IMR-90 (cell line): ENCODE measurements around the gene OMD. TPM values are rescaled to one million over a fixed set of nuclear protein-coding genes. Genes with fewer than 3 reads are reported as not detected.

ENCODE experiments used
- ATAC-seq: fragments of 200-7000 bp; cut with Tn5 transposase; 2 replicates; pipeline ENCODE4 v1.9.1; 2020; ENCODE audit warnings: low read depth, mild to moderate bottlenecking, moderate library complexity
- BruUV-seq: library from RNA; stranded (reverse); fragments of 400-500 nt; replicated peaks from 2 replicates; lab custom pipeline; 2021; lab: Mats Ljungman, UMichigan
- CTCF ChIA-PET: fragments of 300-600 bp; formaldehyde crosslinking; extraction: SDS; loops from one replicate; lab custom pipeline; 2021; ENCODE audit warnings: antibody characterized with exemption; lab: Yijun Ruan, JAX
- POLR2A ChIA-PET: fragments of 300-600 bp; sonication (Branson Sonifier 250); formaldehyde crosslinking; loops from one replicate; lab custom pipeline; 2022; ENCODE audit warnings: antibody characterized with exemption; ENCODE audit not compliant: unreplicated experiment; lab: Charles Lee
- DNase-seq: peaks from one replicate; pipeline ENCODE4 v3.0.0; 2013
- H2AFZ ChIP-seq: replicated peaks from 2 replicates; pipeline ENCODE3; 2013; ENCODE audit warnings: low read length, mild to moderate bottlenecking; ENCODE audit not compliant: poor library complexity
- H2AK5ac ChIP-seq: 2 replicates; pipeline ENCODE4 v1.6.1; 2013; ENCODE audit warnings: low read depth, low read length, inconsistent platforms
- H2AK9ac ChIP-seq: replicated peaks from 2 replicates; pipeline ENCODE3; 2013; ENCODE audit warnings: mild to moderate bottlenecking, low read depth, low read length, moderate library complexity; ENCODE audit not compliant: poor library complexity
- H2BK120ac ChIP-seq: 2 replicates; pipeline ENCODE4 v1.6.1; 2013; ENCODE audit warnings: low read depth, low read length, inconsistent platforms
- H2BK15ac ChIP-seq: 3 replicates; pipeline ENCODE4 v1.6.1; 2013; ENCODE audit warnings: low read depth, low read length, inconsistent platforms
- H2BK20ac ChIP-seq: 2 replicates; pipeline ENCODE4 v1.6.1; 2013; ENCODE audit warnings: low read depth, mild to moderate bottlenecking, inconsistent platforms, low read length, moderate library complexity
- H2BK5ac ChIP-seq: 2 replicates; pipeline ENCODE4 v1.6.1; 2013; ENCODE audit warnings: mild to moderate bottlenecking, low read depth, low read length, inconsistent platforms; ENCODE audit not compliant: poor library complexity, severe bottlenecking
- H3K14ac ChIP-seq: replicated peaks from 2 replicates; pipeline ENCODE4 v1.6.1; 2013; ENCODE audit warnings: low read depth, low read length, inconsistent platforms
- H3K18ac ChIP-seq: 2 replicates; pipeline ENCODE4 v1.6.1; 2013; ENCODE audit warnings: low read depth, low read length, control low read depth
- H3K23ac ChIP-seq: 2 replicates; pipeline ENCODE4 v1.6.1; 2013; ENCODE audit warnings: low read depth, low read length, inconsistent platforms
- H3K27ac ChIP-seq: 2 replicates; pipeline ENCODE4 v1.5.1; 2013; ENCODE audit warnings: mild to moderate bottlenecking, control low read depth, low read length; ENCODE audit not compliant: insufficient read depth
- H3K27me3 ChIP-seq: 2 replicates; pipeline ENCODE4 v1.6.1; 2013; ENCODE audit warnings: low read length; ENCODE audit not compliant: control insufficient read depth, insufficient read depth
- H3K36me3 ChIP-seq: 2 replicates; pipeline ENCODE4 v1.6.1; 2013; ENCODE audit warnings: low read length, mixed read lengths; ENCODE audit not compliant: control insufficient read depth, insufficient read depth
- H3K4ac ChIP-seq: 2 replicates; pipeline ENCODE4 v1.6.1; 2013; ENCODE audit warnings: low read depth, low read length, inconsistent platforms
- H3K4me1 ChIP-seq: 2 replicates; pipeline ENCODE4 v1.6.1; 2013; ENCODE audit warnings: low read length, mixed read lengths; ENCODE audit not compliant: control insufficient read depth, insufficient read depth
- H3K4me2 ChIP-seq: 2 replicates; pipeline ENCODE4 v1.6.1; 2013; ENCODE audit warnings: low read depth, mild to moderate bottlenecking, control low read depth, low read length, moderate library complexity
- H3K4me3 ChIP-seq: 2 replicates; pipeline ENCODE4 v1.5.1; 2013; ENCODE audit warnings: low read depth, mild to moderate bottlenecking, control low read depth, low read length, moderate library complexity; ENCODE audit not compliant: insufficient read depth
- H3K56ac ChIP-seq: 2 replicates; pipeline ENCODE4 v1.6.1; 2013; ENCODE audit warnings: low read length, inconsistent platforms; ENCODE audit not compliant: insufficient read depth; ENCODE audit errors: extremely low read depth
- H3K79me1 ChIP-seq, 2 experiments: 2 replicates each; pipeline ENCODE4 v1.6.1; 2013; ENCODE audit warnings: low read length in 2 of 2, inconsistent platforms in 1 of 2, low read depth in 1 of 2
- H3K9ac ChIP-seq: 2 replicates; pipeline ENCODE4 v1.6.1; 2013; ENCODE audit warnings: low read depth, low read length, control low read depth
- H3K9me1 ChIP-seq: 2 replicates; pipeline ENCODE4 v1.6.1; 2013; ENCODE audit warnings: low read length, inconsistent platforms; ENCODE audit not compliant: insufficient read depth
- H3K9me3 ChIP-seq: 2 replicates; pipeline ENCODE4 v1.6.1; 2013; ENCODE audit warnings: low read length; ENCODE audit not compliant: control insufficient read depth, insufficient read depth
- H4K20me1 ChIP-seq: 2 replicates; pipeline ENCODE4 v1.6.1; 2013; ENCODE audit warnings: low read length, inconsistent platforms; ENCODE audit not compliant: insufficient read depth
- H4K5ac ChIP-seq: 2 replicates; pipeline ENCODE4 v1.6.1; 2013; ENCODE audit warnings: mild to moderate bottlenecking, low read depth, low read length, control low read depth
- H4K8ac ChIP-seq, 2 experiments: 2 replicates each; pipeline ENCODE4 v1.6.1; 2013; ENCODE audit warnings: low read depth in 2 of 2, low read length in 2 of 2, control low read depth in 1 of 2, inconsistent platforms in 1 of 2
- H4K91ac ChIP-seq: 2 replicates; pipeline ENCODE4 v1.6.1; 2013; ENCODE audit warnings: low read depth, low read length, inconsistent platforms; ENCODE audit not compliant: insufficient read depth
- BHLHE40 ChIP-seq: fragments of 150-350 bp; IDR thresholded peaks from 2 replicates; pipeline ENCODE4 v1.6.1; 2016; ENCODE audit warnings: mild to moderate bottlenecking, low read depth, low read length
- CEBPB ChIP-seq: IDR thresholded peaks from 2 replicates; pipeline ENCODE4 v1.6.1; 2012; ENCODE audit warnings: low read depth, low read length, improper control_type of control experiment
- FOS ChIP-seq: fragments of 150-350 bp; IDR thresholded peaks from 2 replicates; pipeline ENCODE4 v1.6.1; 2016; ENCODE audit warnings: low read depth, low read length
- MAZ ChIP-seq: IDR thresholded peaks from 2 replicates; pipeline ENCODE4 v1.6.1; 2012; ENCODE audit warnings: low read depth, mild to moderate bottlenecking, low read length, improper control_type of control experiment, moderate library complexity, borderline replicate concordance
- MXI1 ChIP-seq: IDR thresholded peaks from 2 replicates; pipeline ENCODE4 v1.6.1; 2012; ENCODE audit warnings: low read depth, mild to moderate bottlenecking, low read length, moderate library complexity, borderline replicate concordance
- NFE2L2 ChIP-seq: fragments of 150-350 bp; IDR thresholded peaks from 2 replicates; pipeline ENCODE4 v1.6.1; 2016; ENCODE audit warnings: low read depth, mild to moderate bottlenecking, low read length
- SMC3 ChIP-seq: fragments of 150-350 bp; IDR thresholded peaks from 2 replicates; pipeline ENCODE4 v1.6.1; 2016; ENCODE audit warnings: low read depth, mild to moderate bottlenecking, antibody characterized with exemption, low read length, moderate library complexity
- WGBS, 2 experiments: methylation state at CpG; one replicate each; pipeline versions ENCODE4 v1.1.5 to v1.1.7; 2013; ENCODE audit warnings: missing lambda C conversion rate in 2 of 2; ENCODE audit not compliant: insufficient read length in 1 of 2; ENCODE audit errors: extremely low coverage in 2 of 2; 5-methylcytosine and 5-hydroxymethylcytosine counted together
- dilution Hi-C: fragments of 300-500 bp; cut with HindIII; formaldehyde crosslinking; loops from one replicate; pipeline ENCODE4 v1.14.3; 2018; ENCODE audit warnings: low sequenced_read_pairs; ENCODE audit not compliant: unreplicated experiment
- in situ Hi-C: fragments of 300-500 bp; cut with MboI; formaldehyde crosslinking; loops from 3 replicates; pipeline ENCODE4 v1.14.3; 2019; ENCODE audit warnings: low sequenced_read_pairs, inconsistent platforms, mixed read lengths
- intact Hi-C: fragments of 100-400 bp; cut with micrococcal nuclease; formaldehyde crosslinking; loops from 2 replicates; pipeline ENCODE4 v1.10.0; 2022
- polyA plus RNA-seq, 3 experiments: library from polyadenylated mRNA; depleted of rRNA; stranded (reverse); fragments of >200 nt; gene quantifications; 2 replicates each; pipeline ENCODE4 v1.2.3, GENCODE V29; 2012; ENCODE audit warnings: low replicate concordance in 1 of 3
- total RNA-seq: library from RNA; depleted of rRNA; stranded (reverse); fragments of >200 nt; gene quantifications from 2 replicates; pipeline ENCODE4 v1.2.3, GENCODE V29; 2012
- TF ChIP-seq, protein P1 (sequence below): fragments of 150-350 bp; IDR thresholded peaks from 2 replicates; pipeline ENCODE4 v1.6.1; 2017; ENCODE audit warnings: mild to moderate bottlenecking, antibody characterized with exemption, low read length, low read depth

The OMD gene
- total and polyA plus RNA-seq, 2 of the 4 experiments (the other 2 are of a cell fraction), result not detected

DNA sequence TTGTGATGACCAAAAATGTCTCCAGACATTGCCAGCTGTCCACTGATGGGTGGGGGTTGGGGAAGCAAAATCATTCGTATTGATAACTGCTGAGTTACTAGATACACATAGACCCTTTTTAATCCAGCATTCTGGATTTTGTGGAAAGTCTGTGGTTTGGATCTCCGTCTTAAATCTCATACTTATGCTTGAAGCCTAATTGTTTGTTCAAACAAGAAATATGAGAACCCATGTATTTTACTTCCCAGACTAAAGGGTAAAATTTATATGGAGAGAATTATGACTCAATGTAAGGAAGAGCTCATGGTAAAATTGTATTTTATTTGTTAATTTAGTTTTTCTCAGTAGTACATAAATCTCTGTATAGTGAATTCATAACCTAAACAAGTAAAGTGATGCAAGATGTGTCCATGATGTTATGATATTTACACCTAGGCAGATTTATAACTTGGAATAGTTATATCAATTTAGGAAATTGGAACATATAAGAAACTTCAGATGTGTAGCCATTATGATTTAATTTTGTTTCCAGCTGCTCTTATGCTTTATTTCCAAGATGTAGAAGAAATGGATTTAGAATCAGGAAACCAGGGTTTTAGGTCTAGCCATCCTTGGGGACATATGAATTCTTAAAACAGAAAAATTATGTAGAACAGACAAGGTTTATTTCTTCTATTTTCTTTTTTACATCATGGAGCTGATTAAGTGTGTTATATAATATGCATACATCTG lies 15.4 kb downstream of the OMD start:
- no peak for DNase-seq
- Histone ChIP-seq H3K9me1 (peaks cover 8% of the 10 kb centered on the region; the same call in 1 of the 2 replicates), H4K8ac (no peak overlapping the region), H3K79me1 (0 out of 4 replicates have a peak, but pooled peaks cover 0 to 4% of the 10 kb centered on the region in 2 experiments), H3K36me3 (no peaks in the 10 kb centered on the region), H3K4ac (no peak overlapping the region), H3K4me3 (no peak overlapping the region), H2BK20ac (no peak overlapping the region), H4K20me1 (no peaks in the 10 kb centered on the region), H2BK120ac (no peak overlapping the region), H3K56ac (no peak overlapping the region), H3K9me3 (no peaks in the 10 kb centered on the region), H3K27me3 (no peaks in the 10 kb centered on the region), H3K4me2 (no peak overlapping the region), H3K4me1 (peaks cover 8% of the 10 kb centered on the region; the same call in 1 of the 2 replicates), H2BK5ac (no peak overlapping the region), H2AFZ (no peak overlapping the region), H4K5ac (no peak overlapping the region), H3K18ac (no peak overlapping the region), H2AK5ac (no peak overlapping the region), H3K27ac (no peak overlapping the region), H3K14ac (no peak overlapping the region), H4K91ac (no peak overlapping the region), H3K23ac (no peak overlapping the region), H3K9ac (no peak overlapping the region), H2BK15ac (no peak overlapping the region), H2AK9ac (no peak overlapping the region)
- ATAC-seq, result no peak
- ChIA-PET CTCF (interaction anchor here (1.2 kb wide), 1 partner anchor 9 kb away, joined by 3 read pairs; no protein-coding TSS in a partner anchor), POLR2A (no interaction called here)
- in situ Hi-C loops, result no loop called here
- WGBS, 2 experiments, result no CpG with 5 or more reads among the region's 2 CpGs
- BruUV-seq, result no TSS peak
- dilution Hi-C loops, result no loop called here
- intact Hi-C loops, result no loop called here
- TF ChIP-seq, protein P1, sequence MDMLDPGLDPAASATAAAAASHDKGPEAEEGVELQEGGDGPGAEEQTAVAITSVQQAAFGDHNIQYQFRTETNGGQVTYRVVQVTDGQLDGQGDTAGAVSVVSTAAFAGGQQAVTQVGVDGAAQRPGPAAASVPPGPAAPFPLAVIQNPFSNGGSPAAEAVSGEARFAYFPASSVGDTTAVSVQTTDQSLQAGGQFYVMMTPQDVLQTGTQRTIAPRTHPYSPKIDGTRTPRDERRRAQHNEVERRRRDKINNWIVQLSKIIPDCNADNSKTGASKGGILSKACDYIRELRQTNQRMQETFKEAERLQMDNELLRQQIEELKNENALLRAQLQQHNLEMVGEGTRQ, result no peak
- no peak for TF ChIP-seq MXI1
- TF ChIP-seq FOS, result no peak
- TF ChIP-seq BHLHE40, result no peak
- no peak for TF ChIP-seq CEBPB
- TF ChIP-seq NFE2L2, result no peak
- no peak for TF ChIP-seq SMC3
- TF ChIP-seq MAZ, result no peak
